HepG2 (cell line): Measurements from ENCODE around the gene APOL4. TPM values are rescaled to one million over a fixed set of nuclear protein-coding genes. Genes with fewer than 3 reads are reported as not detected.

Experiments used
- ATAD3A ChIP-seq: sonication (generic); formaldehyde crosslinking; IDR thresholded peaks from 2 replicates; pipeline ENCODE4 v1.4.0; 2020; ENCODE audit warnings: missing genetic modification reagents
- BORCS8-MEF2B ChIP-seq: sonication (generic); formaldehyde crosslinking; IDR thresholded peaks from 2 replicates; pipeline ENCODE4 v1.8.0; 2022; ENCODE audit warnings: mild to moderate bottlenecking, missing genetic modification reagents
- CTCF ChIP-seq: sonication (generic); formaldehyde crosslinking; IDR thresholded peaks from 2 replicates; pipeline ENCODE4 v1.5.0; 2020; ENCODE audit warnings: mild to moderate bottlenecking, missing genetic modification reagents, moderate library complexity
- ETV5 ChIP-seq: IDR thresholded peaks from 2 replicates; pipeline ENCODE4 v1.6.1; 2018; ENCODE audit warnings: missing biosample characterization, missing genetic modification reagents, inconsistent platforms, borderline replicate concordance
- FOXP1 ChIP-seq, 2 experiments: fragments of 450-650 bp in 1 of 2; IDR thresholded peaks; 2 replicates each; pipeline ENCODE4 v1.6.1; 2017 to 2018; ENCODE audit warnings: antibody characterized with exemption in 1 of 2
- HHEX ChIP-seq: IDR thresholded peaks from 2 replicates; pipeline ENCODE4 v1.6.1; 2016; ENCODE audit warnings: control low read depth
- HMGA1 ChIP-seq: sonication (generic); formaldehyde crosslinking; conservative IDR thresholded peaks from 2 replicates; pipeline ENCODE4 v1.4.0; 2020; ENCODE audit warnings: missing genetic modification reagents
- KDM4B ChIP-seq: sonication (generic); formaldehyde crosslinking; IDR thresholded peaks from 2 replicates; pipeline ENCODE4 v1.4.0; 2020; ENCODE audit warnings: missing genetic modification reagents
- MEIS1 ChIP-seq: sonication (generic); formaldehyde crosslinking; IDR thresholded peaks from 2 replicates; pipeline ENCODE4 v1.9.0; 2021; ENCODE audit warnings: mild to moderate bottlenecking, missing genetic modification reagents, moderate library complexity, borderline replicate concordance
- PAXIP1 ChIP-seq: sonication (generic); formaldehyde crosslinking; conservative IDR thresholded peaks from 2 replicates; pipeline ENCODE4 v1.4.0; 2020; ENCODE audit warnings: mild to moderate bottlenecking, missing genetic modification reagents, moderate library complexity
- SSRP1 ChIP-seq: IDR thresholded peaks from 2 replicates; pipeline ENCODE4 v1.6.1; 2016; ENCODE audit warnings: control low read depth
- TIGD3 ChIP-seq: sonication (generic); formaldehyde crosslinking; IDR thresholded peaks from 2 replicates; pipeline ENCODE4 v1.5.1; 2020; ENCODE audit warnings: mild to moderate bottlenecking, missing genetic modification reagents, borderline replicate concordance
- WIZ ChIP-seq: sonication (generic); formaldehyde crosslinking; IDR thresholded peaks from 2 replicates; pipeline ENCODE4 v1.5.1; 2020; ENCODE audit warnings: mild to moderate bottlenecking, missing genetic modification reagents
- ZBED4 ChIP-seq: sonication (generic); formaldehyde crosslinking; IDR thresholded peaks from 2 replicates; pipeline ENCODE4 v1.4.0; 2020; ENCODE audit warnings: missing genetic modification reagents, borderline replicate concordance
- ZBTB7A ChIP-seq: sonication (generic); formaldehyde crosslinking; IDR thresholded peaks from 2 replicates; pipeline ENCODE4 v1.8.0; 2022; ENCODE audit warnings: mild to moderate bottlenecking, missing genetic modification reagents
- ZFAT ChIP-seq: sonication (generic); formaldehyde crosslinking; conservative IDR thresholded peaks from 2 replicates; pipeline ENCODE4 v1.8.1; 2023; ENCODE audit warnings: missing genetic modification reagents, inconsistent platforms
- ZFX ChIP-seq: sonication (generic); formaldehyde crosslinking; IDR thresholded peaks from 2 replicates; pipeline ENCODE4 v1.4.0; 2020; ENCODE audit warnings: mild to moderate bottlenecking, low read depth, missing genetic modification reagents, moderate library complexity
- ZNF331 ChIP-seq: sonication (generic); formaldehyde crosslinking; IDR thresholded peaks from 2 replicates; pipeline ENCODE4 v1.4.0; 2020; ENCODE audit warnings: missing genetic modification reagents
- ZNF552 ChIP-seq: sonication (generic); formaldehyde crosslinking; IDR thresholded peaks from 2 replicates; pipeline ENCODE4 v1.9.0; 2022; ENCODE audit warnings: missing genetic modification reagents, mild to moderate bottlenecking, borderline replicate concordance
- polyA plus RNA-seq, 8 experiments: library from polyadenylated mRNA; depleted of rRNA in 3 of 8; stranded (reverse) in 7 of 8; unstranded in 1 of 8; fragments of >200 nt; fragmentation: Illumina TruSeq in 4 of 8; extraction: Trizol in 4 of 8; gene quantifications; 2 replicates each; pipeline versions ENCODE4 v1.2.1 to v1.2.3, GENCODE V29; 2011 to 2016; ENCODE audit warnings: low read depth in 4 of 8, missing spikeins in 1 of 8, mixed read lengths in 1 of 8; ENCODE audit not compliant: insufficient read depth in 1 of 8
- total RNA-seq, 5 experiments: library from RNA; depleted of rRNA; stranded (reverse); fragments of >200 nt; fragmentation: Illumina TruSeq; extraction: Trizol; gene quantifications; 2 replicates each; pipeline ENCODE4 v1.2.3, GENCODE V29; 2016; ENCODE audit warnings: low read depth in 1 of 5

The APOL4 gene
- total and polyA plus RNA-seq, 2 of the 13 experiments (the other 11 are each of a cell fraction or from before 2014, with no cell fraction given): 0.77 to 2.8 TPM

- TF ChIP-seq PAXIP1 (CRISPR knock-in tag) (peak; percentile 51), HMGA1 (CRISPR knock-in tag) (no peak), TIGD3 (no peak), ZBED4 (CRISPR knock-in tag) (no peak), ZBTB7A (CRISPR knock-in tag) (no peak), ETV5 (CRISPR knock-in tag) (no peak; the same call in 1 of the 2 replicates), ZNF331 (CRISPR knock-in tag) (peak; percentile 82), ATAD3A (CRISPR knock-in tag) (no peak), FOXP1 (IDR thresholded peaks at IDR 0.05) (peak; percentile 49; the same call in 1 of the 2 replicates), FOXP1 (CRISPR knock-in tag; IDR thresholded peaks at IDR 0.05) (peak; percentile 72), ZFAT (CRISPR knock-in tag) (no peak), MEIS1 (CRISPR knock-in tag) (peak; percentile 26; the same call in 1 of the 2 replicates), ZFX (CRISPR knock-in tag) (peak; percentile 82), ZNF552 (CRISPR knock-in tag) (no peak), HHEX (CRISPR knock-in tag) (no peak), CTCF (CRISPR knock-in tag) (peak; percentile 91), SSRP1 (peak; percentile 50; the same call in 1 of the 2 replicates), KDM4B (no peak), BORCS8-MEF2B (peak; percentile 75), WIZ (no peak)
Measured at GRCh38 chr22:36239401-36240171, 38.0 kb upstream of the APOL4 start, which contains the start of gene APOL2 (continued).
